ENCODE measurements around the gene GDAP2.

GDAP2 gene

DNA sequence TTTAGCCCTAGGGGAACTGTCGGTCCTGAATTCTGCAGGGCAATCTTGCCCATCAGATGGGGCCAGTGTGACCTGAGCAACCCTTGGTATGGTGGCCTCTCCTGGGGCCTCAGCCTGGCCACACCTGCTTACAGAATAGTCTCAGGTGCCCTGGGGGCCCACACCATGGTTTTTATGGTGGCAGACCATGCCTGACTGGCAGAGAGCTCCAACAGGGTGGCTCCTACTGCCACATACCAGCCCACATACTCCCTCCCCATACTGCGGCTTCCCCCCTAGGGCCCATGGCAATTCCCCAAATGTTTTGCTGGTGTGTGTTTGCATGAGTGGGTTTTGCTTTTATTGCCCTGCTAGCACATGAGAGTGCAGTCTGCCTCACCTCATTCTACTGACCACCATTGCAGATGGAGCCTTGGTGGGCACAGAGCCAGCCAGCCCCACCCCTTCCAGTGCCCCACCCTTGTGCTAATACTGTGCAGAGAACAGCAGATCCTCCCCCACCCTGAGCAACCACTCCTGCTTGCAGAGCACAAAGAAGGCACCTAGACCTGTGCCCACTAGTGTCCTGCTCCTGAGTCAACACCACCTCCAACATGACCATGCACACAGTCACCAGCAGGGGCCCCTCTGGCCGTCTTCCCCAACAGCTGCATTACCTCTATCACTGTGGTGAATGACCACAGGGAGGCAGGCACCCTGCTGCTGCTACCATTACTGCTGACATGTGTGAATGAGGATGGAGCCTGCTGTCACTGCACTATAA lies 86.8 kb downstream of the GDAP2 start:
- no peak for DNase-seq (ENCODE audit: low read depth)

DNA sequence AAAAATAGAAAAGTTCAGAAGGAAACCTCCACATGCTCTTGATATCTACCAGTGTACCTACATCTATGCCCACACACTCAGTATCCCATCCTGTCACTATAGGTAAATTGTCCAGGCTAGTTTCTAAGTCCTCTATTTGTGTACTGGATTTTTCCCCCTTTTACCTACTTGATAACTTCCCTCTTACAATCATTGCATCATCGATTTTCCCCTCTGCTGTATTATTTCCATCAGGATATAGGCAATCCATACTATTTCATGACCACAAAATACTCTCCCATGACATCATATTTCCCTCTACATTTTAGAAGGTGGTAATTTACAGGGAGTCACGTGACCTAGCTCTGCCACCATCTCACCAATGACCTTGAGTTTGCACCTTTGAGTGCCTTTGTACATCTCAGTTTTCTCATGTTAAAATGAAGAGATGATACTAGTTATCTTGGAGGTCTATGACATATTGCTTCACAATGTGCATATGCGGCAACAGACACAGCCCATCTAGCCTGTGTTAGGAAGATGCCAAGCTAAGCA lies 88.2 kb downstream of the GDAP2 start:
- no peak for DNase-seq (ENCODE audit: low read depth)

DNA sequence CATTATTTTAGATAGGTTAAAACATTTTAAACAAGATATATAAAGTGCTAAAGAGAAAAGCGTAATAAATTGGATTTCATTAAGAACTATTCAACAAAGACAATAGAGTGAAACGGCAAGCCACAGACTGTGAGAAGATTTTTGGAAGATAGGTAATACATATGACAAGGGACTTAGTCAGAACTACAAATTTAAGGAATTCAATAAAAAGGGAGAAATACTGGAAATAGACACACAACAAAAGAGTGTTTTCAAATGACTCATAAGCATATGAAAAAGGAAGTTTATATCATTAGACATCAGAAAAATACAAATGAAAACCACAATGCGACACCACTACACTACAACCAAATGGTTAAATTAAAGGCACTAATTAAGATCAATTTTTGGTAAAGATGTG lies 90.5 kb downstream of the GDAP2 start:
- DNase-seq (ENCODE audit: low read depth), result no peak

DNA sequence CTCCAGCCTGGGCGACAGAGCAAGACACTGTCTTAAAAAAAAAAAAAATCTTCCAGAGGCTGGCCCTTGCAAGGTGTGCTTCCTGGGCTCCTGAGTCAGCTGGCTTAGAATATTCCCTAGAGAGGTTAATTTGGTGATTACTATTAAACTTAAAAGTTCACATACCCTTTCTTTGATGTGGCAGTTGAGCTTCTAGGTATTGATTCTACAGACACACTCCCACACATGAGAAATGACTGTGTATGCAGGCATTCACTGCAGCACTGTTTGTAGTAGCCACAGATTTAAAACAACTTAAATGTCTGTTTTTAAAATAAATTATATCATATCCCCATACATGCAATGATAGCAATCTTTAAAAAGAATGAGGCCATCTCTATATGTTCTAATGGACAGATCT lies 93.4 kb downstream of the GDAP2 start:
- DNase-seq (ENCODE audit: low read depth), result no peak

DNA sequence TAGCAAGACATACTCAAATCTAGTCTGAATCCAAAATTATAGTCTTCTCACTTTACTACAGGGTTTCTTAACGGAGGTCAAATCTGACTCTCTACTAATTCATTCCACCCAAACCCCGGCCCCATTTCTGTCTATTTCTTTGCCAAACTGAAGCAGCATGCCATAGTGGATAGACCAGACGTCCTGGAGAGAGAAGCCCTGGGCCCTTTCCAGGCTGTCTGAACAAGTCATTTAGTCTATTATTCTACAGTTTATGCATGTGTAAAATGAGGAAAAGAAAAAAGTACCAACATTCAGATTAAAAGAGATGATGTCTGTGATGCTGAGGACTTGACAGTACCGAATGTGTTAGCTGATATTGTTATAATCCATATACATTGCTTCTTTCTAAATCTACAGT lies 95.0 kb downstream of the GDAP2 start:
- DNase-seq (ENCODE audit: low read depth), result no peak

DNA sequence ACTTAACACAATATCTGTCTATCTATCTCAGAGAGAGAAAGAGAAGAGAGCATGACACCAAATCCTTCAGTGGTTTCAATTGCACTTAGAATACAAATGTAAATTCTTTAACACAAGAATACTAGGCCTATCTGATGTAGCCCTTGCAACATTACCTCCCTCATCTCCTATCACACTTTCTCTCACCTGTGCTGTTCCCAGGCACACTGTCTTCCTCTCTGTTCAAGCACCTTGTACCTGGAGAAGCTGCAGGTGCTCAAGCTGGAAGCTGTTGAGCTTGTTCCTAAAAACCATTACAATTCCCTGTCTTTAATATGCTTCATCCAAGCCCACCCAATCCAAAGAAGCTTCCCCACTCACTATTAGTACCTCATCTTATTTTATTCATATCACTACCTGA lies 97.0 kb downstream of the GDAP2 start:
- no peak for DNase-seq (ENCODE audit: low read depth)

DNA sequence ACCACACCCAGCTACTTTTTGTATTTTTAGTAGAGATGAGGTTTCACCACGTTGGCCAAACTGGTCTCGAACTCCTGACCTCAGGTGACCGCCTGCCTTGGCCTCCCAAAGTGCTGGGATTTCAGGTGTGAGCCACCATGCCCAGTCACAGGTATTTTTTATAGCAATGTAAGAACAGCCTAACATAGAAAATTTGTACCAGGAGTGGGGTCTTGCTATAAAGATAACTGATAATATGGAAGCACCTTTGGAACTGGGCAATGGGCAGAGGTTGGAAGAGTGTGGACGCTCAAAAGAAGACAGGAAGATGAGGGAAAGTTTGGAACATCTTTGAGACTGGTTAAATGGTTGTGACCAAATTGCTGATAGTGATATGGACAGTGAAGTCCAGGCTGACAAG lies 99.2 kb downstream of the GDAP2 start:
- DNase-seq (ENCODE audit: low read depth), result no peak

DNA sequence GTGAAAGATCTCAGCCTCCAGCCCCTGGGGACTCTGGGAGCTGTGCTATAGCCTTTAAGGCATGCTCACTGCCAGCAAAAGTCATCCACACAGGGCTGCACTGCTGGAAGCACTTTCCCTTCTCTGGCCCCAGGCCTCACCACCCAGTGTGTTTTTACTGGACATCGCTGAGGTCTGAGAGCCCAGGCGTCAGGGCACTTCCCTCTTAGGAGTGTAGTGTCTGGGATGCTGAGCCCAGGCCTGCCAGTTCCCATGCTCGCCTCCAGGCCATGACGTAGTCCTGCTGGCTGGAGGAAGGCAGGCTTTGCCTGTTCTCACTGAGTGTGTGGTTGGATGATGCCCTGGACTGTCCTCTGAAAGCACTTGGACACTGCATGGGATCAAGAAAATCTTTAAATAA lies 101.2 kb downstream of the GDAP2 start:
- no peak for DNase-seq (ENCODE audit: low read depth)

DNA sequence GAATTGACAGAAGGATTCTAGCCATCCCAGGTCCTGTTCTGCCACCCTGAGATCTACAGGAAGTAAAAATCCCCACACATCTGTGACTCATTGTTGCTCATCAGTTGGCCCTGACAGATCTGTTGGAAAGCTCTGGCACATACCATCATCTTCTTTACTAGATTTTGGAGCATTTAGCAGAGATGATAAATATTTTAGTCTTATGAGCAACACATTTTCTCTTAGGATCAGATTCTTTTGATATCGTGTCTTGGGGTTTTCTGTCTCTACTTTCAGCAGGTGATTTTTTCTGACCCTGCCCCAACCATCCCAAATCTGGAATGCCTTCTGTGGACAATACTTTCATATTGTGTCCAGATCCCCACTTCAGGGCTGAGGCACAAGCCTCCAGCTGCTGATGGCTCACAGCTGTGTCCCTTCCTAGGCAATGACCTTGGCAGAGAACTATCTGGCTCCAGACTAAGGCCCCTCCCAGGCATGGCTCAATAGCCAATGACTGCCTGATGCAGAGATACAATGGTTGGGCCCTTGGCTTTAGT lies 102.8 kb downstream of the GDAP2 start:
- no peak for DNase-seq (ENCODE audit: low read depth)

DNA sequence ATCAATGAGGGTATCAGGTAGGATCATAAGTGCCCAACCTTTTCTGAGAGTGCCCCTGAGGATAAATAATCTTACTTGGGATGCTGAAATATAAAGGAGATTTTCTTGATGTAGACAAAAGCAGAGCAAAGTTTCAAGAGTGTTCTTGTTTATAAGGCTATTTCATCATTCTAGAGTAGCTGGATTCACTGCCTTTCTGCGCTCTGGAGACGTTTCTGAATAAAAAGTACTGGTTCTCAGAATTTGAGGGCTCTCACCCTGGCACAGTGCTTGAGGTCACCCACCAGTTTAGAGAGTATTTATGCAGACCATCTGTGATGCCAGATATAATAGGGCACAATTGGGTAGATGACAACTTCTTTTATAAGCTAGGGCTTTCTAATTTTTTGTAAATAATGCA lies 103.3 kb downstream of the GDAP2 start:
- no peak for DNase-seq (ENCODE audit: low read depth)

DNA sequence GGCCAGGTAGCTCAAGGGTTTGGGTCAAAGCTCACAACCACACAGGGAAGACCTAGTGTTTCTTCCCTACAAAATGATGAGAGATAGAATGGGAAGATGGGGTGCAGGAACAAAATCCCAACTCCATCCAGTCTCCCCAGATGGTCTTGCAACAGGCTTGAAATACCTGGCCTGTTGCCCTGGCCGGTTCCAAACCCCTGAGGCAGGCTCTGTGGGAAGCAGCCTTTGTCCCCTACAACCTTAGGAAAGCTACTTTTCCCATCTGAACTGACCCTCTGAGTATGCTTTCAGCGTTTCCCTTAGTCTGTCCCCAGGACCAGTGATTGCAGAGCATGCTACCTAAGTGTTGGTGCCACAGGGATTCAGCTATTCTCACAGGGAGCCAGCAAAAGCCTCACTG lies 104.0 kb downstream of the GDAP2 start:
- DNase-seq (ENCODE audit: low read depth), result no peak

DNA sequence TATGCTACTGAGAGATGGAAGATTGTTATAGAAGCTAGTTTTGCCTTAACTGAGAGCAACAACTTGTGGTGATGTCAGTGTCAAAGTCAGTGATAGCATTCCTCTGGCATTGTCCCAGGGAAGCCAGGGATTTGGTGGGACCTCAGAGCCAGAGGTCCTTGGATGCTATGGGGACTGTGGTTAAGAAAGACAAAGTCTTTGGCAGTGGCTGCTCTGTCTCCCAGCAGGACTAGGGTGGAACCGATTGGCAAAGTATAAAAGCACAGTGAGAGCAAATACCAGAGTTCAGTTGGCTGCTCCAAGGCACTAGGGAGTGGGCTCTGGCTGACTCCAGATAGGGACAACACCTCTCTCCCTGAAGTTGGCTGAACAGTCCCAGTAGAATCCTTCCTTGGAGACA lies 104.8 kb downstream of the GDAP2 start:
- no peak for DNase-seq (ENCODE audit: low read depth)

DNA sequence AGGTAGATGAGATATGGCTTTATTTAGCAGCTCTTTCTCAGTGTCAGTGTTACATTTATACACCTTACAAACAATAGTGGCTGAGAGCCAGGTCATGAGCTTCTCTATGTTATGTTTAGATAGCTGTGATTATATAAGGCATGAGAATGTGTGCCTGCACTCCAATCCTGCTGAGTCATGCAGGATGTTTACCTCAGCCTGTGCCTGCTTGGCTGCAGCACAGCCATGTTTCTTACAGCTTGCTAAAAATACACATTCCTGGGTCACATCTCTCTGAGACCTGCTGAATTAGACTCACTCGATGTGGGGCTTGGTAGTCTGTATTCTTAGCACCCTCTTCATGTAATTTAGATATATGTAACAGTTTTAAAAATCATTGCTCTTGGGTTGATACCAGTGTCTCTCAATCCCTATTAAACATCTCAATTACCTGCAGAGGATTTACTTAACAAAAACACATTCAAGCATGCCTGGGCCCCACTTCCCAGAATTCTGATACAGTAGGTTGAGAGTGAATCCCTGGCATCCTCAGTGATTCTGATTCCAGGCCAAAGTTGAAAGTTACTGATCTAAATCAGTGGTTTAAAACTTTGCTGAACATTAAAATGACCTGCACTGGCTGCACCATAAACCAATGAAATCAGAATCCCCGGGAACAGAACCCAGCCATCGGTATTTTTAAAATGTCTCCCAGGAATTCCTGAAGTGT lies 107.5 kb downstream of the GDAP2 start:
- DNase-seq (ENCODE audit: low read depth), result peak; percentile 93

DNA sequence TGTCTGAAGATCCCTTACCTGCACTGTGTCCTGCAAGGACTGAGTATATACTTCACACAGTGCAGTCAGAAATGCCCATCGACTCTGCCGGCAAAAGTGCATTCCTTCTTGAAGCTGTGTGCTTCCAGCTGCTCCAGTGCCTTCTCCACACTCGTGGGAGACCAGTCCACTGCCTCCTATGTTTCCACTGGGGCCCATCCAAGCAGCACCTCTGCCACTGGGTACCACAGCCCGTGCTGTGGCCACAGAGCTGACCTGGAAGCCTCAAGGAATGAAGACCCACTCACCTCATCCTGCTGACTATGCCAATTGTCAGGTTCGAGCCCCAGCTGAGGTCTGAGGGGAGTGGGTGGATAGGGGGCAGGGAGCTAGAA lies 108.1 kb downstream of the GDAP2 start:
- DNase-seq (ENCODE audit: low read depth), result no peak

DNA sequence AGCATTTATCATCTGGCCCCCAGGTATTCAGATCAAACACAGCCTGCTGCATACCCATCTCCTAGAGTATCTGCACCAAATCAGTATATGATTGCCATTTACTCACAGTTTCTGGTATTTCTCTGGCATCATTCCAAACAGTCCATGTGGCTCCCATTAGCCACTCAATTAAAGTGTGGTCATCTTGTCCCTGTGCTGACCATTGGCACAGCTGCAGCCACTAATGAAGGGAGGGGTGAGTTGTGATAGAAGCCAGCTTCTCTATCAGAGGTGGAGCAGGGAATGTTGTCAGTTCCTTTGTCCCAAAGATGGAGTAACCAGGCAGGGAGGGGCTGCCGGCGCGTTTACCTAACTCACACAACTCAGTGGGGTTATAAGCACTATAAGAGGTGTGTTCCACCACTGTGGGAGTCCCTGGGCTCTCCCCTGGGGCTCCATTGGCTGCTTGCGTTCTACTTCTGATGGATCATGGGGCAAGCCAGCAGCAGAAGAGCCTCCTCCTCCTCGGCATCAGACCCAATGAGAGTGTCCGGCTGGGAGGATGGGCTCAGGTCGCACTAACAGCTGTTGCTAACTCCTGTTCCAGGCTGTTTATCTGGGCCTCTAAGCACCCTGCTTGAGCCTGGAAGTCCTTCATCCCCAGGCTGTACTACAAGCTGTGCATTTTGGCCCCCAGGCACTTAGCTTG lies 108.6 kb downstream of the GDAP2 start:
- no peak for DNase-seq (ENCODE audit: low read depth)

DNA sequence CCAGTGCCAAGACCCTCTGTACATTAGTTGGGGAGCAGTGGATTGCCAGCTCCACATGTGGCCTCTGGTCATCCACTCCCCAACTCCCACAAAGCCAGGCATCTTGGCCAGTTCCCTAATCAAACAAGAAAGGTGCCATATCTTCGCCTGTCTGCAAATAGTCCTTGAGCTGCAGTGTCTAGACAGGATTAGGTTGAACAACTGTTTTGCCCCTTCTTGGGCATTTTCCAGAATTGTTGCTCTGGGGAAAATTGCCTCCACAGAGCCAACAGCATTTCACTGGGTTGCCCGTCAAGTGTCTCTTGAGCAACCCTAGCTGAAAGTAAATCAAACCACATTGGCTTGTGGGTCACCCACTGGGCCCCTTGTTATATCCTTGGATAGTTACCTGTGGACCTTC lies 109.3 kb downstream of the GDAP2 start:
- no peak for DNase-seq (ENCODE audit: low read depth)

DNA sequence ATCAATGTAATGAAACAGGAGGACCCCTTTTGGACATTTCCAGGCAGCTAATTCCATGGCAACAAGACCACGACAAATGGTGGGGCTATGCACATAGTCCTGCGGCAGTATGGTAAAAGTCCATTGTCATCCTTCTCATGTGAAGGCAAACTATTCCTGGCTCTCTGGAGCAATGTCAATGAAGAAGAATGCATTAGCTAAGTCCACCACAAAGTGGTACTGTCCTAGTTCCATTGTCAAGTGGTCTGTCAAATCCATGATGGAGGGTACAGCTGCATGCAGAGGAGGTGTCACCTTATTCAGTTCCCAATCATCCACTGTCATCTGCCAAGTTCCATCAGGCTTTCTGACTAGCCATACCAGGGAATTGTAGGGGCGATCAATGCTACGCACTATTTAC lies 110.1 kb downstream of the GDAP2 start:
- DNase-seq (ENCODE audit: low read depth), result no peak

DNA sequence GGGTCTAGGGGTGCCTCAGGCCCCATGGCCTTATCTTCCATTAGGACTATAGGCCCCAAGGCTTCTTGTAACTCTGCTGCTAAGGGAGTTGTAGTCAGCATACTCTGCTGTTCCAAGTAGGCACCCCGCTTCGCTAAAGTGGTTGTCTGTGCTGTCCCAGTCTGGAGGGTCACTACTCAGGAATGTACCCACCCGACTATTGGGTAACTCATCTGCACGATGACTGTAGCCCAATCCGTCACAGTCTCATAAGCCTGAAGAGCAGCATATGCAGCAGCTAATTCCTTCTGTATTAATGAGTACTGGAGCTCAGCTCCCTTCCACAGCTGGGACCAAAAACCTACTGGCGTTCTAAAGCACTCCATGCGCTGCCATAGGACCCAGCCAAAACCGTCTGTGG lies 111.0 kb downstream of the GDAP2 start:
- DNase-seq (ENCODE audit: low read depth), result no peak

DNA sequence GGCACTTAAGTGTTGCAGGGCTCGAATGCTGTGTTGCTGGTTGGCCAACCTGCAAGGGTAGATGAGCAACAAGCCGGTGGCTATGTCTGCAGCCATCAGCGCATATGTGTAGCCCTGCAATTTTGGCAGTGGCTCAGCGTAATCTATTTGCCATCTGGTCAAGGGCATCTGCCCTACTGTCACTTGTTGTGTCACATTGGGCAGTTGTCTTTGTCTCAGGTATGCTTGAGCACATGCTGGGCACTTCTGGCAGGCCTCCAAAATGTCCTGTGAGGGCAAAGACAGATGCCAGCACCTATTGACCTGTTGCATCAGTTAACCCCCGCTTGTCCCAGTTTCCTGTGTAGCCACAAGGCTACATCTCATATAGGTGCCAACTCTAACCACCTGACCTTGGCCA lies 111.8 kb downstream of the GDAP2 start:
- DNase-seq (ENCODE audit: low read depth), result no peak

DNA sequence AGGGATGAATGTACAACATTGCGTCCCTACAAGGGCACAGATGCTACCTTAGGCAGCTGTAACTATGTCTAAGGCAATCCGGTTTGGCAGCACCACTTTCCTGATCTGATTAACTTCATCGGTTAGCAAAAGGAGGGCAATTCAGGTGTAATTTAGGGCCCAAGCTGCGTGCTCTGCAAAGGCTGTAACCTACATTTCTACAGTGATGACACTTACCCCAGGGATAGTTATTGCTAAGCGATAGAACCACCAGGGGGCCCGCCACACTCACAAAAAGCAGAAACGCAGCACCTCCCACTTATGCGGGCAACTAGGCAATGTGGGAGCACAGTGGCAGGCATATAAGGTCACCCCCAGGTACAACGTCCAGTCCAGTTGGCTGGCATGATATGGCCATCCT lies 113.5 kb downstream of the GDAP2 start:
- no peak for DNase-seq (ENCODE audit: low read depth)

DNA sequence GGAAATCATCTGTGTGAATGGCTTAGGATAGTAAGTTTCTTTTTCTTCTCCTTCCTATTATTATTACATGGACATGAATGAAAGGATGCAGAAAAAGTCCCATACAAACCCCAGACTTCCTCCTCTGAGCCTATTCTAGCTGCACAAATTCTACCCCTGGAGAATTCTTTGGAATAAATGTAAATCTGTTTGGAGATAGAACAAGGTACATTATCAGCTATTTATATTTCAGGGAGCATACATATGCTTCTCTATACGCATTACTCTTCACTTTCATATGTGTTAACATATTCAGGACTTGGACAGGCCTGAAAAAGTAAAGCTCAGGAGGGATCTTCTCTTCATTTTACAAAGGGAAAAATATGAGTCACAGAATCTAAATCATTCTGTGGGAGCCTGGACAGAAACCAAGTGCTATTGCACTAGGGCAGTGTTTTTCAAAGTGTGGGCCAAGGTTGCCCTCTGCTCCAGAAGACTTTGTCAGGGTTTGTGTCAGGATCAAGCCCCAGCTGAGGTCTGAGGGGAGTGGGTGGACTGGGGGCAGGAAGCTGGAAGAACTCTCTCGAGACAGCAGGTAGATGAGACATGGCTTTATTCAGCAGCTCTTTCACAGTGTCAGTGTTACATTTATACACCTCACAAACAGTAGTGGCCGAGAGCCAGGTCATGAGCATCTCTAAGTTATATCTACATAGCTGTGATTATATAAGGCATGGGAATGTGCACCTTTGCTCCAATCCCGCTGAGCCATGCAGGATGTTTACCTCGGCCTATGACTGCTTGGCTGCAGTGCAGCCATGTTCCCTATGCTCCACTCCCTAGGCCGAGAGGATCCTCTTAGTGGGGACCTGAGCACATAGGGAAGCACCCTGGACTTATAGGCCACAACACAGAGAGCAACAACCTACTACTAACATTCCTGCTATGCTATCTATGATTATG lies 114.3 kb downstream of the GDAP2 start:
- DNase-seq (ENCODE audit: low read depth), result no peak
